H1 (cell line): ENCODE data around the gene HSPD1. TPM values are rescaled to one million over a fixed set of nuclear protein-coding genes. Genes with fewer than 3 reads are reported as not detected.

ENCODE experiments used
- CTCF ChIP-seq, 3 experiments: IDR thresholded peaks; 1 replicate in 2 of 3; 2 replicates in 1 of 3; pipeline versions ENCODE4 v1.5.1 to v1.6.1; 2011; ENCODE audit warnings: low read length in 3 of 3, mild to moderate bottlenecking in 3 of 3, inconsistent platforms in 2 of 3, low read depth in 1 of 3, moderate library complexity in 1 of 3; ENCODE audit not compliant: insufficient read depth in 1 of 3; ENCODE audit errors: control extremely low read depth in 1 of 3
- polyA plus RNA-seq, 7 experiments: library from polyadenylated mRNA; depleted of rRNA in 3 of 7; stranded (reverse) in 5 of 7; unstranded in 2 of 7; fragments of >200 nt in 5 of 7; fragments of 200-250 nt in 2 of 7; gene quantifications; 1 replicate in 5 of 7; 2 replicates in 1 of 7; 4 replicates in 1 of 7; pipeline versions ENCODE4 v1.2.1 to v1.2.3, GENCODE V29; 2011 to 2013; ENCODE audit warnings: missing spikeins in 2 of 7, mixed read lengths in 2 of 7
- total RNA-seq: library from RNA; stranded (reverse); fragmentation: NEBNext Ultra II Directional; extraction: Animal tissue kit (Norgen Biotek cat#: 25700); gene quantifications from 2 replicates; pipeline ENCODE4 v1.2.1, GENCODE V29; 2021

HSPD1 gene
- total and polyA plus RNA-seq, 2 of the 8 experiments (the other 6 are each of a cell fraction or from before 2014, with no cell fraction given), result 221 to 1,108 TPM

GRCh38 chr2:197539734-197540133 lies 40.1 kb upstream of the HSPD1 start (continued):
- TF ChIP-seq CTCF (IDR thresholded peaks at IDR 0.05; ENCODE audit: control extremely low read depth in 1 of 3, insufficient read depth in 1 of 3, low read depth in 1 of 3, low read length in 3 of 3), result no peak
- TF ChIP-seq, all 59 proteins: peak for 0
